ENCODE data around the gene DSCAM.
"Not testable (repeated sequence)": the region's sequence is repeated elsewhere in the genome, so short reads cannot be mapped to it uniquely, and the experiment has no call there.

Gene DSCAM

DNA sequence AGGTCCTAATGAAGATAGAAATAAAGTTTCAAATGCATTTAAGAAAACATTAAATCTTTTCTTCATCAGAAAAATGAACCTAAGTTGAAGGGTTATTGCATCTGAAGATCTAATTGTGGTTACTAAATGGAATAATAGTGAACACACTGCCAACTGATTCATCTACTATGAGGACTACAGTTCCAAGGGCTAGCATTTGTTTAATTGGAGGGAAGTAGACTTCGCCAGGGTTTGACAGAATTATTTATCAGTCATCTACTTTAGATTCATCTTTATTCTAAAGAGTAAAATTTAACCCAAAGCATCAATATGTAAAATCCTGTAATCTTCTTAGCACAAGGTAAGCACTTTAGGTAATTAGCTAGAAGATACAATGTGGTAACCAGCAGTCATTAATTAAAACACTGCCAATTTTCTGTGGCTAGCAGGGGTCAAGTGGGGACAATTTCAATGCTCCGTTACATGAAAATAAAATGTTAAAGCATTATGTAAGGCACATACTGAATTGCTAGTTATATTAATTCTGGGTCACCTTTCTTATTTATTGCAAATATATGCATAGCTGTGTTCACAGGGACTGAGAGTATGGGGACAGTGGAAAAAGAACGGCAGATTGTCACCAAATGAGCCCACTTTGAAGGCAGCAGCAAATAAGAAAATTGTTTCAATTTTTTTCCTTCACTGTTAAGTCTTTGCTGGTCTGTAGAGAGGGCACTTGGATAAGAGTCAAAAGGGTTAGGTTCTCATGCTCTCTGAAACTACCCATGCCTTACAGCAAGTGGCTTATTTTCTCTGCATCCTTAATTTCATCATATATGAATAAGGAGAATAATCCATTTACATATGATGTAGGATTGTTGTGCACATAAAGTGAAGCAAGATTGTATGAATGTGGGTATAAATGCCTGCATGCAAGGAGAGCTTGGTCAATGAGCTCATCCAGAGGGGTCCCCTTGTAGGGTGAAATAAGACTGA, 563.8 kb downstream of the DSCAM start:
- no peak for DNase-seq

DNA sequence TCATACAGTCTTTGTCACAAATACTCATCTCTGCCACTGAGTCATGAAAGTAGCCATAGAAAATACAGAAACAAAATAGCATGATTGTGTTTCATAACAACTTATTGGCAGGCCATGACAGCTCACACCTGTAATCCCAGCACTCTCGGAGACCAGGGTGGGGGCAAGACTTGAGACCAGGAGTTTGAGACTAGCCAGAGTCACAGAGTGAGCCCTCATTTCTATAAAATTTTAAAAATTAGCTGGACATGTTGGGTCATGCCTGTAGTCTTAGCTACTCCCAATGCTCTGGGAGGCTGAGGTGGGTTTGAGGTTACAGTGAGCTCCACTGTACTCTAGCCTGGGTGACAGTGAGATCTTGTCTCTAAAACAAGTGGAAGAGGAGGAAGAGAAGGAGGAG, 568.6 kb downstream of the DSCAM start:
- no peak for DNase-seq

GRCh38 chr21:40276001-40276400, 571.0 kb downstream of the DSCAM start:
- no peak for DNase-seq

GRCh38 chr21:40272037-40272436, 574.9 kb downstream of the DSCAM start:
- no peak for DNase-seq

GRCh38 chr21:40271164-40271563, 575.8 kb downstream of the DSCAM start:
- no peak for DNase-seq

- DNase-seq = no peak
Observed at GRCh38 chr21:40270047-40270446, 576.9 kb downstream of the DSCAM start.

DNA sequence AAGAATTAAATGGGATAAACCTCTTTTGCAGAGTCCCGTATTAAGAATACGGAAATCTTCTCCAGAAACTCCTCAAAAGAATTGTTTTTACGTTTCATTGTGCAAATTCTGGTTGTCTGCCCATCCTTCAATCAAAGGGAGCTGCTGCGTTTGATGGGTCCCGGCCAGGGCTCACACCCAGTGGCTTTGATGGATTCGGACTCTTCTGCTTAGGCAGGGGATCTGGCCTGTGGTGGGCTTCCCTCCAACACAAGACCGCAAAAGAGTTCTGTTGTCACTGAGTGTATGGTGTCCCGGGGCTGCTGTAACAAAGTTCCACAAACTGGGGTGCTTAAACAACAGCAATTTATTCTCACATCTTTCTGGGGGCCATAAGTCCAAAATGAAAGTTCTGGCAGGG, 577.7 kb downstream of the DSCAM start:
- no peak for DNase-seq

- DNase-seq = not testable (repeated sequence)
Observed at GRCh38 chr21:40258456-40258855, 588.5 kb downstream of the DSCAM start.

DNA sequence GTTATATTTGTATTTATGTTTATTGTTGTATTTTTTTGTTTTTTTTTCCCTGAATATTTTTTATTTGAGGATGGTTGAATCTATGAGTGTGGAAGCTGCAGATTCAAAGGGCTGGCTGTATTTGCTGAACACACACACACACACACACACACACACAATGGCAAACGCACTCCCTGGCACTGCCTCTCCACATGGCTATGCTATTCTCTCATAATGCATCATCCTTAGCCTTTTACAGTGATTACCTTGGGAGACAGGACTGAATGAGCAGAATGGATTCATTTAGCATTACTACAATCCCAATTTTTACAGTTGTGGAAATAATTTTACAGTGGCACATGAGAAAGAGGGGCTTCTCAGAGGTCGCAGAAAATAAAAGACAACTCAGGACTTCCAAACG, 589.6 kb downstream of the DSCAM start:
- no peak for DNase-seq

DNA sequence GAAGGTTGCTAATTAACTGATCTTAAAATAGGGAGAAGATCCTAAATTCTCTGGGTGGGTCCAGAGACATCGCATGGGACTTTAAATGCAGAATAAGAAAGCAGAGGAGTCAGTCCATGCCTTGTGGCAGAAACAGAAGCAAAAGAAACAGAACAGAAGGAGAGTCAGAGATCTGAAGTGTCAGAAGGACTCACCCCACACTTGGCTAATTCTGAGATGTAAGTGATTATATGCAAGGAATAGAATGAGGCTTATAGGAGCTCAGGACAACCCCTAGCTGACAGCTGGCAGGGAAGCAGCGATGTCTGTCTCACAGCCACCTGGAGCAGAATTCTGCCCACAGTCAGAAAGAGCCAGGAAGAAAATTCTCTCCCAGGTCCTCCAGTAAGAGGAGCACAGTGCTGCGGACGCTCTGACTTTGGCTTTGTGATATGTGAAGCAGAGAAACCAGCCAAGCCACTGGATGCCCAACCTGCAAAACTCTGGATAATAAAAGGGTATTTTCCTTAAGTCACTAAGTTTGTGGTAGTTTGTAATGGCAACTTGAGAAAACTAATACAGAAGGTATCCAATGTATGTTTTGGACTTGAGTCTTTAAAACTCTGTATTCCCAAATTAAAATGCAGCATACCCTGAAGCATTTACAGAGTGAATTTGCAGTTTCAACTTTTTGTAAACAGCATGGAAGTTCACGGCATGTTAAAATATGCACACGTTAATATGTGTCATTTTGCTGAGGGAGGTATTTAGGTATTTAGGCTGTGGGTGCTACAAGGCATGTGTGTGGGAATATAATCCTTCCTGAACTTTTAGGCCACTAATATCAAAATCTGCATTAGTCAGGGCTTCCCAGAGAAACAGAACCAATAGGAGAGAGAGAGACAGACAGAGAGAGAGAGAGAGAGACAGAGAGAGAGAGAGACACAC, 591.2 kb downstream of the DSCAM start:
- no peak for DNase-seq

- no peak for DNase-seq
Observed at GRCh38 chr21:40254540-40255465, 592.2 kb downstream of the DSCAM start.

GRCh38 chr21:40253112-40253511, 593.8 kb downstream of the DSCAM start:
- DNase-seq = no peak

DNA sequence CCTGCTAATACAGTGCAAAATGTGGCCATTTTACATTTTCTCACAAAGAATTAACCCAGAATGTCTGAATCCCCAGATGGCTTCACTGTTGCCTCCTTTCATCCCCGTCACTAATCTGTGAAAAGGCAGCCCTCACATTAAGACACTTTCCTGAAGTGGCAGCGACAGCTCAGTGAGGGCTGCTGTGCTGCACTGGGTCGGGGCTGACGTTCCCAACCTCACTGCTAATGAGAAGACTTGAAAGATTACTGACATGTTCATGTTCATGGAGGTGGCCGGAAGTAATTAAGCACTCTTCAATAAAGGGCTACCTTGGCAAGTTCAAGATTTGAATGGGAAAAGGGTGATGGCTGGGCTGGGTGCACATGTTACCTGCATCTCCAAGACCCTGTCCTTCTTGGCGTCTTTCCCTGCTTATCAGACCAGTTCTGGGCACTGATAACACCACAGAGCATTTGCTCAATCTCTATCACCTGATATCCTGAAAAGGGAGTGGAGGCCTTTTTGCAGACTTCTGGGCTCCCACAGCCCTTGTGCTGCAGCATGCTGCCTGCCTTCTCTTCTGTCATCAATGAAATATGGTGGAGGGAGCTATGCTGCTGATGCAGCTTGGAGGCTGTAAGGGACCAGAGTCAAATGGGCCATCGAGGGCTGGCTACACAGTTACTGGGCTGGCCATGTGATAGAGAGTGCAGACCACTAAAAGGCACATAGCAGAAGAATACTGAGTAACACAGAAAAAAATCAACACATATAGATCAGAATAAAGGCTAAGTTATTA, 596.3 kb downstream of the DSCAM start:
- no peak for DNase-seq

- DNase-seq = no peak
Observed at GRCh38 chr21:40244981-40245380, 602.0 kb downstream of the DSCAM start.

DNA sequence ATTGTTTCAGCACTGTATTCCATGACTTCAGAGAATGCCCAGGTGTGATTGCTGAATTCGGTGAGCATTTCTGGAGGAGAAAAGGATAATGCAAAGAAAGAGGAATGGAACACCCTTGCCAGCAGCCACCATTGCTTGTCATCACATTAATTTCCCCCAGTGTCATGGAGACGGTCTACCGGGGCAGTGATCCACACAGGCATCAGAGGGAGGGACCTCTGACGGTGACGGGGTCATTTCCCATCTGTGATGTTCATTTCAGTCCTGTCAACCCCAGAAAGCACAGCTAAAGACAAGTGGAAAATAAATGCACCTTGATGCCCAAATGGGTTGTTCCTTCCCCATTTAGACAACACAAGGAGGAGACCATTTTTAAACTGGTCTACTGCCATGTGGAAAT, 603.3 kb downstream of the DSCAM start:
- no peak for DNase-seq

DNA sequence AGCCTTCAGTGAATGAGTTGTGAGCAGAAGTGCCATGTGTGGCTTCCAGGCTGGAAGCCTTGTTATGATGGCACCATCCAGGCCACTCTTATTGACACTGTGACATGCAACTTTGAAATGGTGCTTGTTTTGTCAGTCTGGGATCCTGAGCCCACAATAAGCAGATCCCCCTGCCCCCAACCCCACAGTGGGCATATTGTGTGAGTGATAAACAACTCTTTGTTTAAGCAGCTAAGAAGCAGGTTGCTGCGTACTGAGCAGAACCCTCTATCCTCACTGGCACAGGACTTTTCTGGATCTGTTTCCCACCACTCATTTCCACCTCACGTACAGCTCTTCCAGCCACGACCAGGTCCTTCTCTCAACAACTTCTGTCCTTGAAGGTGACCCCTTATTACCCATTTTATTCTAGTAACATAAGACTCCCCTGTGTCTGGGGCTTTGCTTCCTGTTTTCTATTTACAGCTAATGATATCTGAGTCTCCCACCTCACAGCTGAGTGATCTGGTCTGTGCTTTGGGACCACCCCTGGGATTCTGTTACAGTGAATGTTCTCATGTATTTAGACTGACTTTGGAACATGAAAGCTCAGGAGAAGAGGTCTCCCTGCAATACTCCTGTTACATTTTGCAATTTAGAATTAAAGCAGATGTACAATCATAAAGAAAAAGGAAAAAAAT, 604.2 kb downstream of the DSCAM start:
- no peak for DNase-seq

GRCh38 chr21:40235528-40235927, 611.4 kb downstream of the DSCAM start:
- no peak for DNase-seq

DNA sequence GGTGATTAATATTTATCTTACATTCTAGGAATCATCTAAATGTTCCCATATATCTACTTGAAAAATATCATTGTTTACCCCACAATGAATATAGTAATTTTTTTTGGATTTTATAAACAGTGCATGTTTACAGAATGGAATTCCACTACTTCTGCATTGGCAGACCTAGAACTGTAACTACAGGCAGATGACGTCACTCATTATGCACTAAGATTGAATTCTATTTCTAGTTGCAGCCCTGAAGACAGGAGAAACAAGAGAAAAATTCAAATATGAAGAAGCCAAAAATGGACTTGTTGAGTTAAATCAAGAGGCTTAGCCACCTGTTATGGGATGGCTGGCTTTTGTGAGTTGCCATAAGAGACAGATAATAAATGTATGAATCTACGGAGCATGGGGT, 615.0 kb downstream of the DSCAM start:
- no peak for DNase-seq

DNA sequence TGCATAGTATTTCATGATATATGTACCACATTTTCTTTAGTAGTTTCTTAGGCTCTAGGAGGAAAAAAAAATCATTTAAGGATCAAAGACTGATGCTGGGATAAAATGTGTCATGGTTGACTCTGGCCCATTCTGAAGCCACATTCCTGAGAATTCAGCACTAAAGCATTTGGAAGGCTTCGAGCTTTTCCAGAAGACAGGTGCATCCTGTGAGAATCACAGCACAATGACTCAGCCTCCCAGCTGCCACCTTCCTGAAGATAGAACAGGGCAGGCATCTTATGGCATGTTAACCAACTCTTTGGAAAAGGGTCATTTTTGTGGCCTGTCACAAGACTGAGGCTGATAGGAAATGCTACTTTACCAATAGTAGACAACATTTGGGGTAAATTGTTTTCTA, 619.9 kb downstream of the DSCAM start:
- DNase-seq = no peak

DNA sequence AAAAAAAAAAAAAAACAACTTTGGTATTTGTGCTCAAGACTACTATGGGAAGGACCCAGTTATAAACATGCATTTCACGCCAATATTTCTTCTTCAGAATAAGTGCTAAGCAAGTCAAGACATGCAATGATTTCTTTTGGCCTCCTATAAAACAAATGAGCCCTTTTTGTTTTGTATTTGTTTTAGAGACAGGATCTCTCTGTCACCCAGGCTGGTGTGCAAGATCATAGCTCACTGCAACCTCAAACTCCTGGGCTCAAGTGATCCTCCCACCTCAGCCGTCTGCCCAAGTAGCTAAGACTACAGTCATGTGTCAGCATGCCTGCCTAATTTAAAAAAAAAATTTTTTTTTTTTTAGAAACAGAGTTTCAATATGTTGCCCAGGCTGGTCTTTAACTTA, 631.0 kb downstream of the DSCAM start:
- DNase-seq = no peak

DNA sequence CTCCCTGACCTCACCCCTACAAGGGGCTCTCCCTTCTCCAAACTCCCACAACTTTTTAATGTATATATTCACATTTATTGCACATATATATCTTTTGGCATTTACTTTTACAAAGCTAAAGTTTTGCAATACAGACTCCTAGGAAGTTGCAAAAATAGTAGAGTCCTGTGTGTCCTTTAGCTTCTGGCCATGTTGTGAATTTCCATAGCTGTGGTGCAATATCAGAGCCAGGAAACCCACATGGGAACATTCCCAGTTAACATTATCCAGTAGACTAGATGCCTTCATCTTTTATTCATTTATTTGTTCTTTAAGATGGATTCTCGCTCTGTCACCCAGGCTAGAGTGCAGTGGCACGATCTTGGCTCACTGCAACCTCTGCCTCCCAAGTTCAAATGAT, 636.7 kb downstream of the DSCAM start:
- DNase-seq = no peak
